HepG2 (cell line): ENCODE measurements around the gene ZBTB48. TPM values are rescaled to one million over a fixed set of nuclear protein-coding genes. Genes with fewer than 3 reads are reported as not detected.
A peak's percentile ranks its signal among the peaks of the same experiment; 100 is the strongest.

Experiments
- ARHGAP35 ChIP-seq: sonication (generic); formaldehyde crosslinking; IDR thresholded peaks from 2 replicates; pipeline ENCODE4 v1.9.0; 2022; ENCODE audit warnings: mild to moderate bottlenecking, inconsistent platforms, moderate library complexity, missing genetic modification reagents, borderline replicate concordance
- GABPB1 ChIP-seq: IDR thresholded peaks from 2 replicates; pipeline ENCODE4 v1.6.1; 2016; ENCODE audit warnings: mild to moderate bottlenecking, missing genetic modification reagents, moderate library complexity, missing compliant biosample characterization
- HNRNPK ChIP-seq: fragments of 200-400 bp; formaldehyde crosslinking; IDR thresholded peaks from 2 replicates; pipeline ENCODE4 v1.6.1; 2018; ENCODE audit warnings: low read length, low read depth, moderate library complexity, mild to moderate bottlenecking; ENCODE audit not compliant: poor library complexity, severe bottlenecking
- HNRNPLL ChIP-seq: fragments of 200-400 bp; formaldehyde crosslinking; IDR thresholded peaks from 2 replicates; pipeline ENCODE4 v1.6.1; 2017; ENCODE audit warnings: mild to moderate bottlenecking, low read depth, low read length; ENCODE audit not compliant: poor library complexity, severe bottlenecking
- POLR2A ChIP-seq, 2 experiments: IDR thresholded peaks; 2 replicates each; pipeline ENCODE4 v1.6.1; 2011; ENCODE audit warnings: low read depth in 2 of 2, low read length in 2 of 2, mild to moderate bottlenecking in 1 of 2, moderate library complexity in 1 of 2; ENCODE audit not compliant: insufficient read depth in 1 of 2
- PTBP1 ChIP-seq: fragments of 200-400 bp; formaldehyde crosslinking; IDR thresholded peaks from 2 replicates; pipeline ENCODE4 v1.6.1; 2018; ENCODE audit warnings: low read length, low read depth; ENCODE audit not compliant: poor library complexity, severe bottlenecking
- SIX4 ChIP-seq: sonication (generic); formaldehyde crosslinking; IDR thresholded peaks from 2 replicates; pipeline ENCODE4 v1.4.0; 2020; ENCODE audit warnings: missing genetic modification reagents
- SP140L ChIP-seq: sonication (generic); formaldehyde crosslinking; IDR thresholded peaks from 2 replicates; pipeline ENCODE4 v1.4.0; 2020; ENCODE audit warnings: missing genetic modification reagents, borderline replicate concordance
- ZNF589 ChIP-seq: sonication (generic); formaldehyde crosslinking; conservative IDR thresholded peaks from 2 replicates; pipeline ENCODE4 v1.8.0; 2022; ENCODE audit warnings: mild to moderate bottlenecking, moderate library complexity, missing genetic modification reagents
- ZNF678 ChIP-seq: sonication (generic); formaldehyde crosslinking; IDR thresholded peaks from 2 replicates; pipeline ENCODE4 v1.4.0; 2020; ENCODE audit warnings: mild to moderate bottlenecking, missing genetic modification reagents
- ZNF713 ChIP-seq: sonication (generic); formaldehyde crosslinking; IDR thresholded peaks from 2 replicates; pipeline ENCODE4 v1.4.0; 2020; ENCODE audit warnings: mild to moderate bottlenecking, missing genetic modification reagents
- ZSCAN12 ChIP-seq: sonication (generic); formaldehyde crosslinking; IDR thresholded peaks from 2 replicates; pipeline ENCODE4 v1.9.0; 2021; ENCODE audit warnings: mild to moderate bottlenecking, missing genetic modification reagents
- polyA plus RNA-seq, 8 experiments: library from polyadenylated mRNA; depleted of rRNA in 3 of 8; stranded (reverse) in 7 of 8; unstranded in 1 of 8; fragments of >200 nt; fragmentation: Illumina TruSeq in 4 of 8; extraction: Trizol in 4 of 8; gene quantifications; 2 replicates each; pipeline versions ENCODE4 v1.2.1 to v1.2.3, GENCODE V29; 2011 to 2016; ENCODE audit warnings: low read depth in 4 of 8, missing spikeins in 1 of 8, mixed read lengths in 1 of 8; ENCODE audit not compliant: insufficient read depth in 1 of 8
- total RNA-seq, 5 experiments: library from RNA; depleted of rRNA; stranded (reverse); fragments of >200 nt; fragmentation: Illumina TruSeq; extraction: Trizol; gene quantifications; 2 replicates each; pipeline ENCODE4 v1.2.3, GENCODE V29; 2016; ENCODE audit warnings: low read depth in 1 of 5
- TF ChIP-seq, protein P1 (sequence below): sonication (generic); formaldehyde crosslinking; IDR thresholded peaks from 2 replicates; pipeline ENCODE4 v1.5.0; 2020; ENCODE audit warnings: mild to moderate bottlenecking, missing genetic modification reagents, borderline replicate concordance
- TF ChIP-seq, protein P2 (sequence below), 2 experiments: fragments of 450-650 bp in 1 of 2; sonication (generic) in 1 of 2; formaldehyde crosslinking in 1 of 2; IDR thresholded peaks; 2 replicates each; pipeline versions ENCODE4 v1.6.1 to v1.8.0; 2016 to 2022; ENCODE audit warnings: antibody characterized with exemption in 1 of 2, mild to moderate bottlenecking in 1 of 2, missing genetic modification reagents in 1 of 2
- TF ChIP-seq, protein P3 (sequence below): sonication (generic); formaldehyde crosslinking; IDR thresholded peaks from 2 replicates; pipeline ENCODE4 v1.5.0; 2020; ENCODE audit warnings: missing genetic modification reagents, mild to moderate bottlenecking, borderline replicate concordance

ZBTB48 gene
- total and polyA plus RNA-seq, 2 of the 13 experiments (the other 11 are each of a cell fraction or from before 2014, with no cell fraction given), result 13.0 to 17.1 TPM

DNA sequence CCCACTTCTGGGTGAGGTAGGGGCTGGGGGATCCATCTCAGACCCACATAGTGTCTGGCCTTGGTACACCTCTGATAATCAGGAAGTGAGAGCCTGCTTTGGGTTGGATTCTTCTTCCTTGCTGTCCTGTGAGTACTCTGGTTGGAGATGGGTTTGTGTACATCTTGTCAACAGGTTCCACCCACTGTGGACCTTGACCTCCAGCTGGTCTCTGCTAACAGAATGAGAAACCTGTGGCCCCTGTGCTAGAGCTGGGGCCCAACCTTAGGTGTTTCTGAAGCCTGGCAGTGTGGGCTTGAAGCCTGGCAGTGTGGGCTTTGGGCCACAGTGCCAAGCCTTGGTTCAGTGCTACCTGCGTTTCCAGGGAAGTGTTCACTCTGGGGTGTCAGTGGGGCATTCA is 2.6 kb downstream of the ZBTB48 start (continued):
- TF ChIP-seq, protein P1, sequence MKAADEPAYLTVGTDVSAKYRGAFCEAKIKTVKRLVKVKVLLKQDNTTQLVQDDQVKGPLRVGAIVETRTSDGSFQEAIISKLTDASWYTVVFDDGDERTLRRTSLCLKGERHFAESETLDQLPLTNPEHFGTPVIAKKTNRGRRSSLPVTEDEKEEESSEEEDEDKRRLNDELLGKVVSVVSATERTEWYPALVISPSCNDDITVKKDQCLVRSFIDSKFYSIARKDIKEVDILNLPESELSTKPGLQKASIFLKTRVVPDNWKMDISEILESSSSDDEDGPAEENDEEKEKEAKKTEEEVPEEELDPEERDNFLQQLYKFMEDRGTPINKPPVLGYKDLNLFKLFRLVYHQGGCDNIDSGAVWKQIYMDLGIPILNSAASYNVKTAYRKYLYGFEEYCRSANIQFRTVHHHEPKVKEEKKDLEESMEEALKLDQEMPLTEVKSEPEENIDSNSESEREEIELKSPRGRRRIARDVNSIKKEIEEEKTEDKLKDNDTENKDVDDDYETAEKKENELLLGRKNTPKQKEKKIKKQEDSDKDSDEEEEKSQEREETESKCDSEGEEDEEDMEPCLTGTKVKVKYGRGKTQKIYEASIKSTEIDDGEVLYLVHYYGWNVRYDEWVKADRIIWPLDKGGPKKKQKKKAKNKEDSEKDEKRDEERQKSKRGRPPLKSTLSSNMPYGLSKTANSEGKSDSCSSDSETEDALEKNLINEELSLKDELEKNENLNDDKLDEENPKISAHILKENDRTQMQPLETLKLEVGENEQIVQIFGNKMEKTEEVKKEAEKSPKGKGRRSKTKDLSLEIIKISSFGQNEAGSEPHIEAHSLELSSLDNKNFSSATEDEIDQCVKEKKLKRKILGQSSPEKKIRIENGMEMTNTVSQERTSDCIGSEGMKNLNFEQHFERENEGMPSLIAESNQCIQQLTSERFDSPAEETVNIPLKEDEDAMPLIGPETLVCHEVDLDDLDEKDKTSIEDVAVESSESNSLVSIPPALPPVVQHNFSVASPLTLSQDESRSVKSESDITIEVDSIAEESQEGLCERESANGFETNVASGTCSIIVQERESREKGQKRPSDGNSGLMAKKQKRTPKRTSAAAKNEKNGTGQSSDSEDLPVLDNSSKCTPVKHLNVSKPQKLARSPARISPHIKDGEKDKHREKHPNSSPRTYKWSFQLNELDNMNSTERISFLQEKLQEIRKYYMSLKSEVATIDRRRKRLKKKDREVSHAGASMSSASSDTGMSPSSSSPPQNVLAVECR (CRISPR knock-in tag), result peak; percentile 94
- TF ChIP-seq ZNF589, result no peak
- no peak for TF ChIP-seq HNRNPLL
- TF ChIP-seq PTBP1, result no peak
- TF ChIP-seq ARHGAP35 (CRISPR knock-in tag), result no peak
- TF ChIP-seq SIX4 (CRISPR knock-in tag), result 0 out of 2 replicates have a peak, but pooled peaks have one; percentile 32
- TF ChIP-seq GABPB1 (CRISPR knock-in tag), result no peak
- TF ChIP-seq ZSCAN12 (CRISPR knock-in tag), result no peak
- TF ChIP-seq, protein P2, sequence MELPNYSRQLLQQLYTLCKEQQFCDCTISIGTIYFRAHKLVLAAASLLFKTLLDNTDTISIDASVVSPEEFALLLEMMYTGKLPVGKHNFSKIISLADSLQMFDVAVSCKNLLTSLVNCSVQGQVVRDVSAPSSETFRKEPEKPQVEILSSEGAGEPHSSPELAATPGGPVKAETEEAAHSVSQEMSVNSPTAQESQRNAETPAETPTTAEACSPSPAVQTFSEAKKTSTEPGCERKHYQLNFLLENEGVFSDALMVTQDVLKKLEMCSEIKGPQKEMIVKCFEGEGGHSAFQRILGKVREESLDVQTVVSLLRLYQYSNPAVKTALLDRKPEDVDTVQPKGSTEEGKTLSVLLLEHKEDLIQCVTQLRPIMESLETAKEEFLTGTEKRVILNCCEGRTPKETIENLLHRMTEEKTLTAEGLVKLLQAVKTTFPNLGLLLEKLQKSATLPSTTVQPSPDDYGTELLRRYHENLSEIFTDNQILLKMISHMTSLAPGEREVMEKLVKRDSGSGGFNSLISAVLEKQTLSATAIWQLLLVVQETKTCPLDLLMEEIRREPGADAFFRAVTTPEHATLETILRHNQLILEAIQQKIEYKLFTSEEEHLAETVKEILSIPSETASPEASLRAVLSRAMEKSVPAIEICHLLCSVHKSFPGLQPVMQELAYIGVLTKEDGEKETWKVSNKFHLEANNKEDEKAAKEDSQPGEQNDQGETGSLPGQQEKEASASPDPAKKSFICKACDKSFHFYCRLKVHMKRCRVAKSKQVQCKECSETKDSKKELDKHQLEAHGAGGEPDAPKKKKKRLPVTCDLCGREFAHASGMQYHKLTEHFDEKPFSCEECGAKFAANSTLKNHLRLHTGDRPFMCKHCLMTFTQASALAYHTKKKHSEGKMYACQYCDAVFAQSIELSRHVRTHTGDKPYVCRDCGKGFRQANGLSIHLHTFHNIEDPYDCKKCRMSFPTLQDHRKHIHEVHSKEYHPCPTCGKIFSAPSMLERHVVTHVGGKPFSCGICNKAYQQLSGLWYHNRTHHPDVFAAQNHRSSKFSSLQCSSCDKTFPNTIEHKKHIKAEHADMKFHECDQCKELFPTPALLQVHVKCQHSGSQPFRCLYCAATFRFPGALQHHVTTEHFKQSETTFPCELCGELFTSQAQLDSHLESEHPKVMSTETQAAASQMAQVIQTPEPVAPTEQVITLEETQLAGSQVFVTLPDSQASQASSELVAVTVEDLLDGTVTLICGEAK (IDR thresholded peaks at IDR 0.05), result no peak
- TF ChIP-seq, protein P2 (CRISPR knock-in tag; IDR thresholded peaks at IDR 0.05), result peak; percentile 71; the same call in 1 of the 2 replicates
- peak in 1 of 2 experiments; percentile 19; a peak in 1 of 4 replicates for TF ChIP-seq POLR2A (IDR thresholded peaks at IDR 0.05; ENCODE audit: insufficient read depth in 1 of 2, low read depth in 2 of 2, low read length in 2 of 2)
- TF ChIP-seq ZNF678 (CRISPR knock-in tag), result no peak
- no peak for TF ChIP-seq HNRNPK
- TF ChIP-seq, protein P3, sequence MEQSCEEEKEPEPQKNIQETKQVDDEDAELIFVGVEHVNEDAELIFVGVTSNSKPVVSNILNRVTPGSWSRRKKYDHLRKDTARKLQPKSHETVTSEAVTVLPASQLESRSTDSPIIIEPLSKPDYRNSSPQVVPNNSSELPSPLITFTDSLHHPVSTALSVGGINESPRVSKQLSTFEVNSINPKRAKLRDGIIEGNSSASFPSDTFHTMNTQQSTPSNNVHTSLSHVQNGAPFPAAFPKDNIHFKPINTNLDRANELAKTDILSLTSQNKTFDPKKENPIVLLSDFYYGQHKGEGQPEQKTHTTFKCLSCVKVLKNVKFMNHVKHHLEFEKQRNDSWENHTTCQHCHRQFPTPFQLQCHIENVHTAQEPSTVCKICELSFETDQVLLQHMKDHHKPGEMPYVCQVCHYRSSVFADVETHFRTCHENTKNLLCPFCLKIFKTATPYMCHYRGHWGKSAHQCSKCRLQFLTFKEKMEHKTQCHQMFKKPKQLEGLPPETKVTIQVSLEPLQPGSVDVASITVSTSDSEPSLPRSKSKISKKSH (CRISPR knock-in tag), result no peak
- no peak for TF ChIP-seq SP140L
- TF ChIP-seq ZNF713 (CRISPR knock-in tag), result no peak
